Activated naive CD8-positive, alpha-beta T cell treated with anti-CD3 and anti-CD28 coated beads, Interleukin-2, amount 50 U/mL, for 16 hours (primary cell): Measurements from ENCODE around the gene ATAD3B.
"Not testable (repeated sequence)": the region's sequence is repeated elsewhere in the genome, so short reads cannot be mapped to it uniquely, and the experiment has no call there.

Experiments
- DNase-seq: peaks from one replicate; pipeline ENCODE4 v3.0.0-alpha.2; 2020; ENCODE audit warnings: low read depth, low spot score

ATAD3B gene

DNA sequence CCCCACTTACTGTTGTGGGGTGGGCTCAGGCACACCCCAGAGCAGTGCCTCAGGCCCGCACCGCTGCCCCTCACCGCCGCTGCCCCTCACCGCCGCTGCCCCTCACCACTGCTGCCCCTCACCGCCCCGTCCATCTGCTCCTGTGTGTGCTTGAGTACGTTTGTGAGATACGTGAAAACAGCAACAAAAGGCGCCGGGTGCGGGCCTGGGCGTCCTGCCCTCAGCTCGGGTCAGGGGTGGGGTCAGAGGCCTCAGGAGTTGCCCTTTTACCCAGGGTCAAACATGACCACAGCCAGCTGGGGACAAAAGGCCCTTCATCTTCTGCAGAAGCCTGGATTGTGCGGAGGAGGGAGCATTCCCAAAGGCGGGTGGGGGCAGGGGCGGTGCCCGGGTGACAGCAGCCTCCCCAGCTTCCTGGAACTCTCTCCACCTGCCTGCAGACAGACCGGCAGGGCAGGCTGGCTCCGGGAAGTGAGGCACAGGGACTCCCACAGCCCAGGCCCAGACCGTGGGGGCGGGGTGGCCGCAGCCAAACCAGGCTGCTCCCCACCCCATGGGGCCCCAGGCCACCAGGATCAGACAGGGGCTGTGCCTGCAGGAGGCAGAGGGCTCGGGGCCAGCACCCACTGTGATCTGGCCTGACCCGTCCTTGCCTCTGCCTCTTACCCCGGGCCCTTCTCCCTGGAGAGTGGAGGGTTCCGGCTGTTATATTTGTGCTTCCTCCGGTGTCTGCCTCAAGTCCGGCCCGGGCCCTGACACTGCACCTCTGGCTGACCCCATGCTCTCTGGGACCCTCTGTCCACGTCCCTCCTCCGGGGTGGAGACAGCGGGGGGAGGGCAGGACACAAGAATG, 38.4 kb upstream of the ATAD3B start:
- DNase-seq, result no peak

DNA sequence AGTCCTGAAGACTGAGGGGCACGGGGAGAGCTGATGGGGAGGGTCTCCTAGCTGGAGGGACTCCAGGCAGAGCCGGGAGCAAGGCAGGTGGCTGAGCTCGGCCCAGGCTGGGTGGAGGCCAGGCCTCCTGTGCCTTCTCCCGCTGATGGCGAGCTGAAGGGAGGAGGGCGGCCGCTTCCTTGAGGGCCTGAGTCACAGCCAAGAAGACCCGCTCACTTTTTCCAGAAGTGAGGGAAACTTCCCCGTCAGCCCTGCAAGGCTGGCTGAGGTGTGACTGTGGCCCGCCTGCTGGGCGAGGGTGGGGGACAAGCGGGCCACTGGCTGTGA, 37.8 kb upstream of the ATAD3B start:
- DNase-seq, result peak; percentile 44

DNA sequence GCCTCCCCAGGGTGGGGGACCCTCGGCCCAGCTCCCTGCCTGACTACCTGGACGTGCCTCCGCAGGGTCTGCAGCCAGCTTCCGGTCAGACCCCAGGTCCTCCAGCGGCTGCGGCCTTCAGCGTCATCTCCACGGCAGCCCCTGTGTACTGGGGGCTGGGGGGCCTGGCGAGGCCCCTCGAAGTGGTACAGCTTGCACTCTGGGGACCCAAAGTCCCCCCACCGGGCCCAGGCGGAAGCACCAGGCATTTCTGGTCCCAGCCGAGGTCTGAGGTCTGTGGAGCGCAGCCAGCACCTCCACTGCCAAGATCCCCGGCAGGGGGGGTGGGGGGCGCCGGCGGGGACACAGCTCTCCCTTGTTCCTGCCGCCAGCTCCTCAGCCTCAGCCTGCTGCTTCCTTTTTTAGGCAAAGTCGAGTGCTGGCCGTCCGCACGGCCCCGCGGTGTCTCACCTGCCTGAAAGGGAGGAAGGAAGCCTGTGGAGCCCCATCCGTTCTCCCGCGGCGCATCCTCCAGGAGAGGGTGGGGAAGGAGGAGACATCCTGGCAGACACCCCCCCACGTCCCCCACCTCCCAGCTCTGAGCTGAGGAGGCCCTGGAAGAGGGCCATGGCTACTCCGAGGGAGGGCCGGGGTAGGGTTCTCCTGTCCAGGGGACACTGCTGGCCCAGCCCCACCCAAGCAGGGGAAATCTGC, 37.3 kb upstream of the ATAD3B start:
- no peak for DNase-seq

DNA sequence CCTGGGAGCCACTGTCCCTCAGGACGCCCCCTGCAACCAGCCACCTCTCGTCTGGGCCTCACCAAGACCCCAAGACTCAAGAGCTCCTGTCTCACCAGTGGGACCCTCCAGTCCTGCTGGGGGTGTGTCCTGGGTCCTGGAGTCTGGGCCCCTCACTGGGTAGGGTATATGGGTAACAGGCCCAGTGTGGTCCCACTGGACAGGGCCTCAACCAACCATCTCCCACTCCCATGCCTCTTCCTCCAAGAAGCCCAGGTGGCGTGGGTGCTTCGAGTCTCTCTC, 36.8 kb upstream of the ATAD3B start:
- DNase-seq, result no peak

DNA sequence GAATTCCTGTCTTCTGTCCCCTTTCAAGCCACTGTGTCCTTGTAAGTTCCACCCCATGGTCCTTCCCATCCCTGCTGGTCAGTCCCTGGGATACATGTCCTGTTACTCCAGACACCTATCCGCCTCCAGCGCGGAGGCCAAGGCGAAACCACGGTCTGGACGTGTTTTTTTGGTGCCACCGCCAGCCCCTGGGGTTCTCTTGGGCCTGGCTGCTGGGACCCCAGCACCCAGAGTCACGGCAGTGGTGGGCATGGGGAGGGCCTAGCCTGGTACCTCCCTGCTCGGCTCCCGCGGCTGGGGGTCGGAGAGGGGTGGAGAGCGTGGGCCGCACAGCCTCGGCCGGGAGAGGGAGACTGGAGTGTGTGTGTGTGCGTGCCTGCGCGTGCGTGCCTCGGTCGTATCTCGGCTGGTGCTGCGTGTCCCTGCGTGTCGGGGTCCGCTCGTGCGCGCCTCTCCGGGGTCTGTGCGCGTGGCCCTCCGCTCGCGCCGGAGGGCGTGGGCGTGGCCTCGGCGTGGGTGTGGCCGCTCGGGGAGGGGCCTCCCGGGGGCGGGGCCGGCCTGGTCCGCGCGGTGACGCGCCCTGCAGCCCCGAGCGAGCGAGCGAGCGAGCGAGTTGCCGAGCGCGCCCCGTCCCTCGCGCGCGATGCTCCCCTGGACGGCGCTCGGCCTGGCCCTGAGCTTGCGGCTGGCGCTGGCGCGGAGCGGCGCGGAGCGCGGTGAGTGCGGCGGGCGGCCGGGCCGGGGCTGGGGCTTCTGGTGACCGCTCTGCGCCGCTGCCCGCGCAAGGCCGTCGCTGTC, 36.3 kb upstream of the ATAD3B start, which contains the start of gene VWA1:
VWA1 (plus strand) TSS at position 585 of the 798 bp plus-strand sequence; CDS start at position 644, 59 bp downstream.
- peak; percentile 35 for DNase-seq

DNA sequence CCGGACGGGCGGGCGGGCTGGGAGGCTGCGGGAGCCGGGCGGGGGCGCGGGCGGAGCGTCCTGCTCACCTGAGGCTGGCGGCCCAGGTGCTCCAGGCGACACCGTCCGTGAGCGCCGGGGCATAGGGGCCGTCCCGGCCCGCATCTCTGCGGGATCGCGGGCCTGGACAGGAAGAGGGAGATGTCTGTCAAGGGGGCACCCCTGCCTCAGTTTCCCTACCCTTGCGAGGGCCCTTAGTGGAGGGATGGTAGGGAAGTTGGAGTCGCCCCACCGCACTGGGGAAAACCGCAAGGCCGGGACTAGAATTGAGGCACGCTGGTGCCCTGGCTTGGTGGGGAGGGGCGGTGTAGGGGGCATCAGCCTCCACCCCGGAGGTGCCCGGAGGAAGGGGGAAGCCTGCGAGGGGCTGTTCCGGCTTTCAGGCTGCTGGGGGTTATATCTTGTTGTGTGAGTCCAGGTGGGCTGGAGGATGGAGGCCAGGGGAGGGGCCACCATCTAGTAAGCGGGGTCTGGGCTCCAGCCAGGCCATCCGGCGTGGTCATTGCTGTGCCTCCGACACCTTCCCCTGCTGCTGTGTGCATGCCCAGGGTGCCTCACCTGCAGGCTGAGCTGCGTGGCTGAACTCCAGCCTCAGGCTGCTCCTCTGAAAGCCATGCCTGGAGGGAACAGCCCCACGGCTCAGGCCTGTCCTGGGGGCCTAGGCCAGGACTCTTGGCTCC, 35.5 kb upstream of the ATAD3B start:
- DNase-seq, result no peak

DNA sequence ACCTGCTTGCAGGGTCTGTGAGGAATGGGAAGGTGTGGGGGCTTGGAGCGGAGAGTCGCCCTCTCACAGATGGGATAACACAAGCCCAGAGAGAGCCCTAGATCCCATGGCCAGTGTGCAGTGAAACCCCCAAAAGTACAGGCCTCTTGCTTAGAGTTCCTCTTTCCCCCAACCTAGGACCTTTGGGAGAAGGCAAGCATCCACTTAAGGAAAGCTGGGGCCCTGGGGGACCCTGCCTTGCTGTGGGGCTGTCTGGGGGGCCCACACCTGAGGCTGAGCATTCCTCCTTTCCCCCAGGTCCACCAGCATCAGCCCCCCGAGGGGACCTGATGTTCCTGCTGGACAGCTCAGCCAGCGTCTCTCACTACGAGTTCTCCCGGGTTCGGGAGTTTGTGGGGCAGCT, 34.9 kb upstream of the ATAD3B start:
- DNase-seq, result no peak

DNA sequence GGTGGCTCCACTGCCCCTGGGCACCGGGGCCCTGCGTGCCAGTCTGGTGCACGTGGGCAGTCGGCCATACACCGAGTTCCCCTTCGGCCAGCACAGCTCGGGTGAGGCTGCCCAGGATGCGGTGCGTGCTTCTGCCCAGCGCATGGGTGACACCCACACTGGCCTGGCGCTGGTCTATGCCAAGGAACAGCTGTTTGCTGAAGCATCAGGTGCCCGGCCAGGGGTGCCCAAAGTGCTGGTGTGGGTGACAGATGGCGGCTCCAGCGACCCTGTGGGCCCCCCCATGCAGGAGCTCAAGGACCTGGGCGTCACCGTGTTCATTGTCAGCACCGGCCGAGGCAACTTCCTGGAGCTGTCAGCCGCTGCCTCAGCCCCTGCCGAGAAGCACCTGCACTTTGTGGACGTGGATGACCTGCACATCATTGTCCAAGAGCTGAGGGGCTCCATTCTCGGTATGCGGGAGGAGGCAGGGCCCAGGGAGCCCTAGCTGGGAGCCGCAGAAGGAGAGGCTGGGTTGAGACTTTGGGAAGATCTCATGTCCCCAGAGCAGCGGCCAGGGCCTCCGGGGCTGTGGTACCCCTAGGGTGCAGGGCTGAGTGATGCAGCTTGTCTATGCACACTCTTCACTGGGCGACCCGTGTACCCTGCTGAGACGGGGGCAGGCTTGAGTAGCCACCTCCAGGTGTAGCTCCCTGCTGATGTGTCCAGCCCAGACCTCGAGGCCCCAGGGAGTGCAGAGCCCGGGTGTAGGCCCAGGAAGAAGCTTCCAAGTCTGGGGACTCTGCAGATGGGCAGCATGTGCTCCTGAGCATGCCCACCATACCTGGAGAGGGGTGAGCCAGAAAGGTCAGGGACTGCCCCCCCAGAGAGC, 34.3 kb upstream of the ATAD3B start:
- DNase-seq, result no peak

DNA sequence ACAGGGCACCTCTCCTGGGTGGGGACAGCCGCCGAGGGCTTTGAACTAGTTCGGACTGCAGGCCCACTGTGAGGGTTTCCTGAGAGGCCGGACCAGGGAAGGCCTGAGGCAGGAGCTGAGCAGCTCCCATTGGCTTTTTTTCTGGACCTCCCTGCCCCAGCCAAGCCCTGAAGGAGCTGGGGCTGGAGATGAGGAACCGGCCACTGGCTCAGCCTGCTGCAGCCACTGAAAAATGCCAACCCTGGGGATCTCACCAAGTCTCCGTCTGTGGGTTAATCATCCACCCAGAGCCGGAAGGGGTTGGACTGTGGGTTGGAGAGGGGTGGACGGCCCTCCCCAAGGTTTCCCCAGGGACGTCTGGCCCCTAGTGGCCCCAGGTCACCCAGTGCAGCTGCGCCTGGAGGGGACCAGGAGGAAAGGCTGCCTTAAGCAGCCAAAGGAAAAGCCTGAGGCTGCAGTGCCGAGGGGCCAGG, 33.6 kb upstream of the ATAD3B start:
- no peak for DNase-seq

DNA sequence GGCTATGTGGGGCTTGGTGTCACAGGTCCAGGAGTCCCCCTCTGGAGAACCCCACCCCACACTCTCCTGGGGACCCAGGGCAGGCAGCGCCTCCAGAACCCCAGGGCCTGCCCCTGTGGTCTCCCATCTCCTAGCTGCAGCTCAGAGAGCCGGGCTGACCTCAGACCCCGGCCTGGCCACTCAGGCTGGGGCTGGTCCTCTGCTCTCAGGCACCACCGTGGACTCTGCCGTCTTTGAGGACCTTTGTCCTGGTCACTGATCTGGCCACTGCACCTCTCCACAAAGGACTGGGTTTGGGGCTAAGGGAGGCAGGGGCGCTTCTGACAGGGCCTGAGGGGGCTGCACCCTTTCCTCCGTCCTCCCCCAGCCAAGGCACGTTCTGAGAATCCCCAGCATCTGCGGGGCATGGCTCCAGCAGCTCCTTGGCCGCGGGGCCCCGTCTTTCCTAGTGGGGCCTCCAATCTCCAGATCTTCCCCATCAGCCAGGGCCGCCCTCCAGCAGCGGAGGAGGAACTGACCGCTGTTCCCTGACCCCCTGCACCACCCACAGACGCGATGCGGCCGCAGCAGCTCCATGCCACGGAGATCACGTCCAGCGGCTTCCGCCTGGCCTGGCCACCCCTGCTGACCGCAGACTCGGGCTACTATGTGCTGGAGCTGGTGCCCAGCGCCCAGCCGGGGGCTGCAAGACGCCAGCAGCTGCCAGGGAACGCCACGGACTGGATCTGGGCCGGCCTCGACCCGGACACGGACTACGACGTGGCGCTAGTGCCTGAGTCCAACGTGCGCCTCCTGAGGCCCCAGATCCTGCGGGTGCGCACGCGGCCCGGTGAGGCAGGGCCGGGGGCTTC, 32.8 kb upstream of the ATAD3B start:
- DNase-seq, result no peak

DNA sequence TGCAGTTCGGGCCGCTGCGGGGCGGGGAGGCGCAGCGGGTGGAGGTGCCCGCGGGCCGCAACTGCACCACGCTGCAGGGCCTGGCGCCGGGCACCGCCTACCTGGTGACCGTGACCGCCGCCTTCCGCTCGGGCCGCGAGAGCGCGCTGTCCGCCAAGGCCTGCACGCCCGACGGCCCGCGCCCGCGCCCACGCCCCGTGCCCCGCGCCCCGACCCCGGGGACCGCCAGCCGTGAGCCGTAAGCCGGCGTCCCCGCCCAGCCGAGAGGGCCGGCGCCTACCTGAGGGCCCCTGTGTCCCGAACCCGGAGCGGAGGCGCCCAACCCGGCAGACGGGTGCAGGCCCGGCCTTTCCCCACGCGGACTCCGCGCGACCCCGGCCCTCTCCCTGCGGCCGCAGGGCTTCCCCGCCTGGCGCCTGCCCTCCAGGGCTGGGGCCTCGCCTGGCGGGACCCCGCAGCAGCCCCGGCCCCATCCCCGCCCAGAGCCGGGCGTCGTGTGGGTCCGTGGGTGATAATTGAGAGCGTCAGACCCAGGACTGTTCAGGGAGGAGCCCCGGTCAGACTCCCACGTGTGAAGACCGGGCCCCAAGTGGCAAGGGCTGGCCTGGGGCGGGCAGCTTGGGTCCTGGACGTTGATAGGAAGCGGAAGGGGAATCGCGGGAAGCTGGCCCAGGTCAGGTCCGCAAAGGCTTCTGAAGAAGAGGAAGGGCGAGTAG, 31.9 kb upstream of the ATAD3B start:
- no peak for DNase-seq

DNA sequence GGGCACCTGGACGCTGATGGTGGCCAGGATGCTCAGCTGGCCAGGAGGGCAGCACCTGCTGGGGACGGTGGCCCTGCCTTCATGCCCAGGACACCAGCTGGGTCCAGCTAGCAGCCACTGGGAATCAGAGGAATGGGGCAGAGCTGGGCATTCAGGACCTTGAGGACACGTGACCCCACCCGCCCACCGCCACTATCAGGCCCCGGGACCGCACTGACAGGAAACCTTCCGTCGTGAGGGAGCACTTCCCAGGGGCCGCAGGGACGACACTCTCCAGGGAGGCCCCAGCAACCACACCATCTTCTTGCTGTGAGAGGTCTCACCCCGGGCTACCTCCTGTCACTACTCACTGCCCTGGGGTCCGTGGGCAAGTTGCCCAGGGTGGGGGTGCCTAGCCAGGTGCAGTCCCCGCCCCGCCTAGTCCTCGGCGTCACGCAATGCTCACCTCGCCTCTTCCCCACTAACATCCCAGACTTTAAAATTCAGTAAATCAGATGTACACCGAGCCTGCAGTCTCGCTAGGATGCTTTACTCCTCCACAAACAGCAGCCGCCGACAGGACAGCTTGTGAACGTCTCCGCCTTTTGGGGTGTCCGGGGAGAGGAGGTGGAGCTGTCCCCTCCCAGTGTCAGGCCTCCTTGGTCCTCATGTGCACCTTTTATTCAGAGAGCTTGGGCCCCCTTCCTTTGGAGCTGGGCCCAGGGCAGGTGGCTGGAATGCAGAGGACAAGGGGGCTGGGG, 31.1 kb upstream of the ATAD3B start:
- DNase-seq, result no peak

DNA sequence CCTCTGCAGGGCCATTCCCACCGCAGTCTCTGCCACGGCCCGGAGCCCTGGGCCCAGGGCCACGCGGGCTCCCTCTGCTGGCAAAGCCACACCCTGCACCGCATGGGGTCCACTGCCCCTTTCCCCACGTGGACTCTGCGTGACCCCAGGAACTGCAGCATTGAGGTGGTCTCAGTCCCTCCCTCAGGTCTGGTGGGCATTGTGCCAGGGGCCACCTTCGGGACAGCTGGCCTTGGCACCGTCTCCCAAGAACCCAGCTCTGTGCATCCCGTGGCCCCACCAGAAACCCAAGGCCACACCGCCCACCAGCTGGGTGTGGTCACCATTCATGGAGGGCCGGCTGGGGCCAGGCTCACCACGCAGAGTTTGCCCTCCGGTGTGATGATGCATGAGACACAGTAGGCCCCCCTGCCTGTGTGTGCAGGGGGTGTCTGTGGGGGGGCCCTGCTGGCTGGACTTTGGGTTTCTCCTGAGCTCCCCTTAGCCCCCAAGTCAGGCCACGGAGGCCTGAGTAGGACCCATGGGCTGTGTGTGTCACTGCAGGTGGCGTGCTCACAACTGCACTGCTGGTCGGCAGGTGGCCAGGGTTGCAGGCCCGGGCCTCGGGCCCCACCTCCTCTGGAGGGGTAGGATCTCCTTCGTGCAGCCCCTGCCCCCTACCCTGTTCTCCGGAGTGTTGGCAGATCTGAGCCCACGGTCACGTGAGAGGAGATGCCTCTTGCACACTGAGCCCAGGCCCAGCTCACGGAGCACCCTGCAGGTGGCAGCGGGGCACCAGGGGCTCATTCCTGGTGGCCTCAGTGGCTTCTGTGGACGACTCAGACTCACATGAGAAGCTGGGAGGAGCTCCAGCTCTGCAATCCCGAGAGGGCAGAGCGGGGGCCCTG, 30.3 kb upstream of the ATAD3B start:
- peak; percentile 38 for DNase-seq

DNA sequence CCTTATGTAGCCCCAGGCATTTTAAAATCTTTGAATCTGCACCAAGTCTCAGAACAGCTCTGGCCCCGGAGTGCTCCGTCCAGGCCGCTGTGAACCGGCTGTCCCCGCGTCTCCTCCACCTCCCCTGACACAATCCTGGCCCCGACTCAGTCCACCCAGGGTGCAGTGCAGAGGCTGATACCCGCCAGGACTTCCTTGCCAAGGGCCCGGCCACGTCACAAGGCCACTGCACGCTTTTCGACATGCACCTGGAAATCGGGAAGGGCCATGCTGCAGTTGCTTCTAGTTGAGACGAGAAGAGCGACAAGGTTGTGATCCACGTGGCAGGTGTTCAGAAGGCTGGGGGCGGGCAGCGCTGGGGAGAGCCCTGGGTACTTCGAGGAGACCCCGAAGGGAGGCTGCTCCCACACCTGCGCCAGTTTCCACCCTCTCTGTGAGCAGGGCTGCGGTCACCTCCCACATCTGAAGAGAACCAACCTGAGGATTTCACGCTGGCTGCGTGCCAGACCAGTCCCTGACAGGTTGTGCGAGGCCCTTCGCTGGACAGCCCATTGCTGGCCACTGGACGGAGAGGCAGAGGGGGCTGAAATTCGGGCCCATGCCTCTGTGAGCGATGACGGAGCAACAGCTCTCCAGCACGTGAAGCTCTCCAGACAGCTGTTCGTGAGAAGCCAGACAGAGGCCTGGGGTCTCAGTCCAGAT, 29.3 kb upstream of the ATAD3B start:
- DNase-seq, result no peak

DNA sequence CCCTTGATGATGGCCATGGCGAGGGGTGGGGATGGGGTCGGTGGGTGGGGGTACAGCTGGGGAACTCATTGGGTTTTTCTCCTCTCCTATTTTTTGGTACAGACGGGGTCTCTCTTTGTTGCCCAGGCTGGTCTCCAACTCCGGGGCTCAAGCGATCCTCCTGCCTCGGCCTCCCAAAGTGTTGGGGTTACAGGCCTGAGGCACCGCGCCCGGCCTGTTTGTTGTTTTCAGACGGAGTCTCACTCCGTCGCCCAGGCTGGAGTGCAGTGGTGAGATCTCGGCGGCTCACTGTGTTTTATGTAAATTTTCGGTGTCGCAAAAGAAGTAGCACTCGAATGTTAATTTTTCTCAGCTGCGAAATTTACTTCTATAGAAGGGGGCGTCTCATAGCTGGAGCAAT, 24.9 kb upstream of the ATAD3B start:
- DNase-seq, result not testable (repeated sequence)

DNA sequence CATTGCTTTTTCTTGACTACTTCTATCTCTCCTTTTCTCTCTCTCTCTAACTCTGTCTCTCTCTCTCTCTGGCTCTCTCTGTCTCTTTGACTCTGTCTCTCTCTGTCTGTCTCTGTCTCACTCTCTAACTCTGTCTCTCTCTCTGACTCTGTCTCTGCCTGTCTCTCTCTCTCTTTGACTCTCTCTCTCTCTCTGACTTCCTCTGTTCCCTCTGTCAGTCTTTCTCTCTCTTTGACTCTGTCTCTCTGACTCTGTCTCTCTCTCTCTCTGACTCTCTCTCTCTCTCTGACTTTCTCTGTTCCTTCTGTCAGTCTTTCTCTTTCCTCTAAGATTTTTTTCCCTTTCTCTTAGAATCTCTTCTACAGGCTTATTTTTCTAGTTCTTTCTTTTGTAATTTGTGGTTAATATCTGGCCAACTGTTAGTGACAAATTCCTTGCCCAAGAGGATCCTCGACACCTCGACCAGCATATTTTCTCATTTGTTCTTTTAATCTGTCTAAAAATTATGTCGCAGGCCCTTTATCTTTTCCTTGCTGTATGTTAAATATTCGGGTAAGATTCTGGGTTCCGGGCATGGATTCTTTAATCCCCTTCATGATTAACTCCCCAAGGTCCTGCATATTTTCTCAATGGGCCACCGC, 22.3 kb upstream of the ATAD3B start, which contains the start of gene ATAD3C:
ATAD3C (plus strand) TSS at position 591 of the 641 bp plus-strand sequence. CDS start 995 bp downstream, outside the sequence.
- DNase-seq, result no peak
